B cell (primary cell): ENCODE data around the gene TLL2. TPM values are rescaled to one million over a fixed set of nuclear protein-coding genes. Genes with fewer than 3 reads are reported as not detected.

Experiments
- ATAC-seq: fragments of 200-7000 bp; cut with Tn5 transposase; one replicate; pipeline ENCODE4 v1.10.0; 2021; ENCODE audit warnings: low read depth, mild to moderate bottlenecking, moderate number of reproducible peaks, moderate library complexity
- CTCF ChIA-PET: fragments of 350-600 bp; sonication (Branson Sonifier 250); formaldehyde crosslinking; loops from one replicate; lab custom pipeline; 2021; ENCODE audit warnings: antibody characterized with exemption, inconsistent platforms; lab: Charles Lee
- POLR2A ChIA-PET: fragments of 350-600 bp; sonication (Branson Sonifier 250); formaldehyde crosslinking; loops from one replicate; lab custom pipeline; 2021; ENCODE audit warnings: antibody characterized with exemption; lab: Charles Lee
- DNase-seq: peaks from one replicate; pipeline ENCODE4 v3.0.0; 2013
- H2AFZ ChIP-seq: 2 replicates; pipeline ENCODE4 v1.6.1; 2012; ENCODE audit warnings: mild to moderate bottlenecking, low read depth, low read length; ENCODE audit not compliant: insufficient read depth, poor library complexity, severe bottlenecking
- H3K27ac ChIP-seq, 2 donors: 1 replicate in 1 of 2; 2 replicates in 1 of 2; pipeline ENCODE4 v1.5.1; 2012 to 2013; ENCODE audit warnings: low read length in 2 of 2, mild to moderate bottlenecking in 2 of 2, moderate library complexity in 1 of 2
- H3K27me3 ChIP-seq, 4 experiments: fragments of 200-600 bp in 1 of 4; sonication (generic) in 1 of 4; replicated peaks in 1 of 4; 1 replicate in 2 of 4; 2 replicates in 2 of 4; pipeline versions ENCODE4 v1.6.1 to v1.7.0; 2013 to 2016; ENCODE audit warnings: low read length in 3 of 4, mild to moderate bottlenecking in 2 of 4, mixed read lengths in 1 of 4, moderate library complexity in 1 of 4; ENCODE audit not compliant: insufficient read depth in 4 of 4, control insufficient read depth in 3 of 4; ENCODE audit errors: control extremely low read depth in 1 of 4
- H3K36me3 ChIP-seq, 2 experiments: replicated peaks in 1 of 2; 1 replicate in 1 of 2; 2 replicates in 1 of 2; pipeline versions ENCODE4 v1.6.1 to v1.7.1; 2013; ENCODE audit warnings: low read length in 1 of 2; ENCODE audit not compliant: insufficient read depth in 2 of 2, control insufficient read depth in 1 of 2; ENCODE audit errors: control extremely low read depth in 1 of 2, extremely low read depth in 1 of 2
- H3K4me1 ChIP-seq, 2 donors: fragments of 200-600 bp in 1 of 2; sonication (generic) in 1 of 2; 1 replicate in 1 of 2; 2 replicates in 1 of 2; pipeline versions ENCODE4 v1.5.1 to v1.6.1; 2013 to 2017; ENCODE audit warnings: low read length in 2 of 2; ENCODE audit not compliant: control insufficient read depth in 2 of 2, insufficient read depth in 2 of 2
- H3K4me2 ChIP-seq: replicated peaks from 2 replicates; pipeline ENCODE3; 2012; ENCODE audit warnings: mild to moderate bottlenecking, low read depth, low read length; ENCODE audit not compliant: poor library complexity, severe bottlenecking
- H3K4me3 ChIP-seq, 5 experiments: fragments of 200-600 bp in 1 of 5; sonication (generic) in 1 of 5; 1 replicate in 3 of 5; 2 replicates in 2 of 5; pipeline versions ENCODE4 v1.5.1 to v1.7.0; 2011 to 2016; ENCODE audit warnings: low read length in 4 of 5, mild to moderate bottlenecking in 4 of 5, low read depth in 2 of 5, control low read depth in 1 of 5, moderate library complexity in 1 of 5; ENCODE audit not compliant: insufficient read depth in 1 of 5; ENCODE audit errors: control extremely low read depth in 1 of 5, extremely low read depth in 1 of 5
- H3K79me2 ChIP-seq: fragments of 200-600 bp; sonication (generic); one replicate; pipeline ENCODE4 v1.6.0; 2016; ENCODE audit warnings: low read length; ENCODE audit not compliant: control insufficient read depth, insufficient read depth
- H3K9ac ChIP-seq: fragments of 200-600 bp; sonication (generic); 2 replicates; pipeline ENCODE4 v1.6.1; 2017; ENCODE audit warnings: mild to moderate bottlenecking, low read length, moderate library complexity
- H3K9me3 ChIP-seq, 3 donors: one replicate each; pipeline versions ENCODE4 v1.6.1 to v1.7.1; 2013; ENCODE audit warnings: low read length in 2 of 3; ENCODE audit not compliant: control insufficient read depth in 2 of 3, insufficient read depth in 1 of 3; ENCODE audit errors: control extremely low read depth in 1 of 3
- H4K20me1 ChIP-seq: 2 replicates; pipeline ENCODE4 v1.6.0; 2012; ENCODE audit warnings: mild to moderate bottlenecking, low read length; ENCODE audit not compliant: insufficient read depth, control insufficient read depth, poor library complexity, severe bottlenecking
- H3K27ac Mint-ChIP-seq: one replicate; pipeline ENCODE4 v1.8.0; 2021; ENCODE audit warnings: mixed read lengths
- H3K27me3 Mint-ChIP-seq: one replicate; pipeline ENCODE4 v1.8.0; 2021; ENCODE audit warnings: mixed read lengths
- H3K4me1 Mint-ChIP-seq: one replicate; pipeline ENCODE4 v1.8.0; 2021; ENCODE audit warnings: mixed read lengths
- H3K4me3 Mint-ChIP-seq: one replicate; pipeline ENCODE4 v1.8.0; 2021; ENCODE audit warnings: mixed read lengths
- H3K9me3 Mint-ChIP-seq: one replicate; pipeline ENCODE4 v1.8.0; 2022; ENCODE audit warnings: mixed read lengths; ENCODE audit not compliant: insufficient read depth
- CTCF ChIP-seq: fragments of 200-600 bp; IDR thresholded peaks from one replicate; pipeline ENCODE4 v1.8.0; 2022; ENCODE audit warnings: antibody characterized with exemption, mild to moderate bottlenecking
- EZH2 ChIP-seq: IDR thresholded peaks from 2 replicates; pipeline ENCODE4 v1.6.1; 2012; ENCODE audit warnings: borderline replicate concordance, low read depth, mild to moderate bottlenecking, moderate library complexity, low read length; ENCODE audit not compliant: insufficient read depth, poor library complexity, severe bottlenecking
- WGBS: methylation state at CpG from one replicate; pipeline ENCODE4 v1.1.5; 2013; ENCODE audit warnings: missing lambda C conversion rate; ENCODE audit not compliant: insufficient coverage; 5-methylcytosine and 5-hydroxymethylcytosine counted together
- intact Hi-C: fragments of 100-400 bp; cut with micrococcal nuclease; formaldehyde crosslinking; loops from one replicate; pipeline ENCODE4 v1.10.0; 2022
- polyA plus RNA-seq: library from polyadenylated mRNA; depleted of rRNA; stranded (reverse); fragments of >200 nt; gene quantifications from 2 replicates; pipeline ENCODE4 v1.2.3, GENCODE V29; 2012
- total RNA-seq, 2 donors: library from RNA; stranded (reverse); fragments of 120-200 nt in 1 of 2; gene quantifications; 1 replicate in 1 of 2; 2 replicates in 1 of 2; pipeline versions ENCODE4 v1.2.3 to v1.2.4, GENCODE V29; 2013 to 2022

Gene TLL2
- total and polyA plus RNA-seq, 2 donors (not counting 1 experiment from before 2014, with no cell fraction given) = 0.13 to 0.47 TPM

GRCh38 chr10:96352582-96352981, 161.1 kb downstream of the TLL2 start:
- Histone ChIP-seq H3K27me3 (peaks cover 0 to 4% (median 3%) of the 10 kb centered on the region in 4 experiments), H3K27ac (no peak overlapping the region), H2AFZ (no peak overlapping the region), H3K4me3 (no peak overlapping the region), H3K36me3 (no peaks in the 10 kb centered on the region), H3K4me2 (no peak overlapping the region), H3K79me2 (no peaks in the 10 kb centered on the region), H3K4me1 (no peaks in the 10 kb centered on the region), H4K20me1 (no peaks in the 10 kb centered on the region), H3K9ac (no peak overlapping the region), H3K9me3 (peaks cover 0 to under 1% (median 0%) of the 10 kb centered on the region in 3 donors)
- Mint-ChIP-seq H3K9me3 (no peaks in the 10 kb centered on the region), H3K27me3 (peaks cover 31% of the 10 kb centered on the region), H3K4me1 (no peaks in the 10 kb centered on the region), H3K27ac (no peak overlapping the region), H3K4me3 (no peak overlapping the region)
- CTCF ChIA-PET = interaction anchor here (0.9 kb wide), 1 partner anchor 15 kb away, joined by 3 read pairs; no protein-coding TSS in a partner anchor
- POLR2A ChIA-PET = no interaction called here
- 75% methylated on average over 4 of the region's 4 CpGs for WGBS
- intact Hi-C loops = no loop called here
- DNase-seq = no peak
- no peak for TF ChIP-seq EZH2
- TF ChIP-seq CTCF = no peak
- no peak for ATAC-seq

GRCh38 chr10:96352027-96352426, 161.7 kb downstream of the TLL2 start:
- Histone ChIP-seq H3K79me2 (no peaks in the 10 kb centered on the region), H3K9me3 (peaks cover 0 to 6% (median 0%) of the 10 kb centered on the region in 3 donors), H4K20me1 (no peaks in the 10 kb centered on the region), H3K4me1 (no peaks in the 10 kb centered on the region), H3K4me3 (no peak overlapping the region), H3K36me3 (no peaks in the 10 kb centered on the region), H3K27me3 (peaks cover 0 to 4% (median 3%) of the 10 kb centered on the region in 4 experiments), H3K9ac (no peak overlapping the region), H3K27ac (no peak overlapping the region), H2AFZ (no peak overlapping the region), H3K4me2 (no peak overlapping the region)
- CTCF ChIA-PET = interaction anchor here (0.9 kb wide), 1 partner anchor 14 kb away, joined by 3 read pairs; no protein-coding TSS in a partner anchor
- DNase-seq (no peak), ATAC-seq (no peak)
- intact Hi-C loops = no loop called here
- H3K27ac Mint-ChIP-seq = no peak overlapping the region
- no peaks in the 10 kb centered on the region for H3K4me1 Mint-ChIP-seq
- POLR2A ChIA-PET = no interaction called here
- no peak for TF ChIP-seq EZH2
- H3K4me3 Mint-ChIP-seq = no peak overlapping the region
- H3K9me3 Mint-ChIP-seq = no peaks in the 10 kb centered on the region
- H3K27me3 Mint-ChIP-seq = peaks cover 27% of the 10 kb centered on the region
